HG02973 (cell line): ENCODE data around the gene FAM185A.
A peak's percentile ranks its signal among the peaks of the same experiment; 100 is the strongest.
"Not testable (repeated sequence)": the region's sequence is repeated elsewhere in the genome, so short reads cannot be mapped to it uniquely, and the experiment has no call there.

Experiments used
- ATAC-seq: cut with Tn5 transposase; IDR thresholded peaks from one replicate; pipeline ENCODE4 v1.9.1; 2021; ENCODE audit warnings: moderate library complexity; ENCODE audit not compliant: unreplicated experiment

Gene FAM185A

DNA sequence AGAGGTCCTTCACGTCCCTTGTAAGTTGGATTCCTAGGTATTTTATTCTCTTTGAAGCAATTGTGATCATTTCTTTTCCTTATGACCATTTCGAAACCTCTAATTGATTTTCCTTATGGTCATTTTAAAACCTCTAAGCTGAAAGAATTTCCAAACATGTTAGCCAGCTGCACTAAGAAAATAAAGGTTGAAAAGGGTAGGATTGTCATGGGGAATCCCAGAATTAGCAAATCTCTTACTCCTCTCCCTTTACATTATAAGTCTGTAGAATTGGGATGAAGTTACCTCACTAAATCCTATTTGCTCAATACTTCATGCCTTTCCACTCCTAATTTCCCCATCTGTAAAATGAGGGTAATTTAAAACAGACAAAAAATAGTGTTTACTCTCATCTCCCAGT, 79.5 kb downstream of the FAM185A start:
- ATAC-seq: no peak

DNA sequence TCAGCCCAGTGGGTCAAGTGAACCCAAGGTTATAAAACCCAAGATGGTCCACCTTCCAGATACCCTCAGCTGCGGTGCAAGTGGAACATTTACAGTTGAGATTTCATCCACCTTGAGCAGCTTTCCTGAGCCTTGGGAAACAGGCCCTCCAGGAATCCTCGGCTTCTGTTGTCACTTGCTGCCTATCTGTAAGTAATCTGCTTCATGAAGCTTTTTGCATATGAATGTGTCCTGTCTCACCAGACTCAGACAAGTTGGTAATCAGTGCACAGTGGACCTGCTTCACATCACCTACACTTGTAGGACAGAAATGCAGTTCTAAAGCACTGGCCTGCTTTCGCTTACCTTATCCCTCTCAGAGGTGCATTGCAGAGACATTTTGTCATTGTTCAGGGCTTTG, 80.3 kb downstream of the FAM185A start:
- ATAC-seq: no peak

DNA sequence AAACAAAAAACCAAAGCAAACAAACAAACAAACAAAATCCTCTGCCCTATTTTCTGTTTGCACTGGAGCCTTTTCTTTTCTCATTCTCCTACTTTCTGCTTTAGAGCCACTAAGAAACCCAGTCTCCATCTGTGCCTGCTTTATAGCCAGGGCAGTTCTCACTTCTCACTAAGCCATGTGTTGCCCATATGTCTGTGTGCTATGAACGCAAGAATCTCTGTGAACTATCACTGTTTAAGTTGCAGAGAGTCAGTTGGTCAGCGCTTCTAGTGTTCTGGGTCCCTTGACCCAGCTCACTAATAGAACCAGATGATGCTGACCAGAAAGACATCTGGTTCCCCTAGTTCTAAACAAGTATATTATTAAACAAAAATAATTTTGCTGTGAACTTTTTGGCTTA, 81.4 kb downstream of the FAM185A start:
- ATAC-seq: no peak

DNA sequence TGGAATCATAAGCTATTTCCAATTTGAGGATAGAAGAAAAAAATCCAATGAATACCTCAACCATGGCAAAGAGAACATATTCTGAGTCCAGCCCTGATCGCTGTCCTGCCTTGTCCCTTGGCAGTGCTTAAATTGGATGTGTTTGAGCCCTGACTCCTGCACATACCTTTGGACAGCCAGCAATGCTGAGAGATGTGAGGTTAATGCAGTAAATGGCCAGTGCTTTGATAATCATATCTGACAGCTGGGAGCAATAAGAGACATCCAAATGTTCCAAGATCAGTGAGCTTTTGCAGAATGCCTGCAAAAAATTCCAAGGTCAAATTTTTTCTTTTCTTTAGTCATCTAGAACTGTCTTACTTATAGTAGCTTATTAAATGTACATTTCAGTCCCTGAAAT, 83.9 kb downstream of the FAM185A start:
- ATAC-seq: no peak

DNA sequence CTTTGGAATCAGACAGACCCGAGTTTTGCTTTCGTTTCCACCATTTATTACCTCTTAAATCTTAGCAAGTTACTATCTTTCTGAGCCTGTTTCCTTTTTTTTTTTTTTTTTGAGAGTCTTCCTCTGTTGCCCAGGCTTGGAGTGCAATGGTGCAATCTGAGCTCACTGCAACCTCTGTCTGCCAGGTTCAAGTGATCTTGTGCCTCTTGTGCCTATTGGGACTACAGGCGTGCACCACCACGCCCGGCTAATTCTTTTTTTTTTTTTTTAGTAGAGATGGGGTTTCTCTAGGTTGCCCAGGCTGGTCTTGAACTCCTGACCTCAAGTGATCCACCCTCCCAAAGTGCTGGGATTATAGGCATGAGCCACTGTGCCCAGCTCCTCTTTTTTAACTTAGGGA, 84.5 kb downstream of the FAM185A start:
- ATAC-seq: no peak

DNA sequence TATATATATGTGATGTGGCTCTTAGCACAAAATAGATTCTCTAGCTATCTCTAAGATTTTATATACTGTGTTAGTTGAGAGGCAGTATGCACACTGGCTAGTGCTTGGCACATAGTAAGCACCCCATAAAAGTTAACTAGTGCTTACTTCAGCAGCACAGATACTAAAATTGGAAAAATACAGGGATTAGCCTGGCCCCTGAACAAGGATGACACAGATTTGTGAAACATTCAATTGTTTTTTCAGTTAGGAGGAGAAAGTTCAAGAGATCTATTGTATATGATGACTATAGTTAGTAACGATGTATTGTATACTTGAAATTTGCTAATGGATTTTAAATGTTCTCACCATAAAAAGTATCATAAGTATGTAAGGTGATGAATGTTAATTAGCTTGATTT, 85.7 kb downstream of the FAM185A start:
- ATAC-seq: no peak

DNA sequence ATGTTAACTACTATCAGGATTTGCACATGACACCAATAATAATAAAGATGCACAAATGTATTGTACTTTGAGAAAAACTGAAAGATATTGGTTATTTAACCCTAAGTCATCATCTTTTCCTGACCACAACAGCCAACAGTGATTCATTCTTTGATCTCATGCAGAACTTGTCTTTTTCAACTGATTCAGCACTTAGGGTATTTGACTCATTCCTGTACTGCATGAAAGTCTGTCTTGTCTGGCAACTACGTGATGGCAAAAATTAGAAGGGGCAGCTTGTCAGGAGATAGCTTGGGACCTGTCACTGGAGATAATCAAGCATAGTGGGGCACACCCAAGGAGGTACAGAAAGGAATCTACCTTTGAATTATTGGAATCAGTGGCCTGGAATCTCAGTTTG, 86.2 kb downstream of the FAM185A start:
- peak; percentile 98 for ATAC-seq

DNA sequence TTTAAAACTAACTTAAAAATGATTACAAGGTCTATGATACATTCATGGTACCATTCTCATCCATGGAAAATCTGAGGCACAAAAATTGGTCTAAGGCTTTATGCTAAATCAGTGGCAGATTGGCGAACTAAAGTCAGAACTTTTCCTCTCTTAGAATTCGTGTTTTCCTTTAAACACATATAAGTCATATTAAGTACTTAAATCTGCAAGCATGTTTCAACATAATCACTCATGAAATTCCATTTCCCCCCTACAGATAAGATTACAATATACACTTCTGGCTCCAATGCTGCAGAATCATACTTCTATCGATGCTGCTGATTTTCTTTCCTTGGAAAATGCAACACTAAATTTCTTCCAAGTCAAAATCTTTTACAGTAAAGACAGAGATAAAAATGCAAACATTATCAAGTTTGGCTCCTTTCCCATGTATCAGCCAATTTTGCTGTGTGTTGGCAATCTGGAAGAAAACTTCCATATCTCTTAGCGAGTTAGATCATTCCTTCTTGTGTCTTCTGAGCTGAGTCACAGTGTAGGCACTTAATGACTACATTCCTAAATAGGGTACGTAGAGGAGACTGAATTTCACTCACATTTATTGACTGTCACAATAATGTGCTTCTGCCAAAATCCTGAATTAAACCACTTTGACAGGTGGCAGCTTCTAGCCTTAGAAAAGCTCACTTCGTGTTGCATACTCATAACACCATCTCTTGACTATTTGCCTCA, 87.6 kb downstream of the FAM185A start:
- ATAC-seq: no peak

DNA sequence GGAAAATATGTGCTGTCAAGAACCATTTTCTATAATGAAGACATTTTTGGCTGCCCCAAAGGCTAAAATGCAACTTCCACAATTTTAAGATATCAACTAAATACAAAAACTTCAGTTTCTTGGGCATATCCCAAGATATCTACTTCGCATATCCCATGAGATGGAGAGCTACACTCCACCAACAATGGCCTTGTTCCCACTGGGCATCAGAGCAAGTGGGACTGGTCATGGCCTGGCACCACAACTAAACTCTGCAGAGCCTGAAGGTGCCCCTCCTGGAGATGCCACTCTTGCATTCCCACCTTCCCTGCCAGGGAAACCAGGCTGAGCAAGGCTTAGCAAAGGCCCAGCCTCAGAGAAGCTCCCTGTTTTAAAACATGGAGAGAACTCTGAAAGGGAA, 88.2 kb downstream of the FAM185A start:
- ATAC-seq: no peak

DNA sequence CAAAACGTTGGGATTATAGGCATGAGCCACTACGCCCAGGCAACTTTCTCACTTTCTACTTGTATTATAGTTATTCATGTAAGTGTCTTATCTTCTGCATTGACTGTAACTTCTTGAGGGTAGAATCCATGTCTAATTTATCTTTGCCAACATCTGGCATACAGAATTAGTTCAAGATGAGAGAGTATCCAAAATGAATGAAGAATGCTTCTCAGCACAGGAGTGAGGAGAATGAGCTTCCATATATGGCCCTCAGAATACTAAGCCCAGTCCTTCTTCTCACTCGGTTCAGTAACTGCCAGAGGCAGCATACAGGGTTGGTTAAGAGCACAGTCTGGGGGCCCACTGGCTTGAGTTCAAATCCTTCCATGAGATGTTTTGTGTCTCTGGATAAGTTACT, 89.0 kb downstream of the FAM185A start:
- ATAC-seq: no peak

DNA sequence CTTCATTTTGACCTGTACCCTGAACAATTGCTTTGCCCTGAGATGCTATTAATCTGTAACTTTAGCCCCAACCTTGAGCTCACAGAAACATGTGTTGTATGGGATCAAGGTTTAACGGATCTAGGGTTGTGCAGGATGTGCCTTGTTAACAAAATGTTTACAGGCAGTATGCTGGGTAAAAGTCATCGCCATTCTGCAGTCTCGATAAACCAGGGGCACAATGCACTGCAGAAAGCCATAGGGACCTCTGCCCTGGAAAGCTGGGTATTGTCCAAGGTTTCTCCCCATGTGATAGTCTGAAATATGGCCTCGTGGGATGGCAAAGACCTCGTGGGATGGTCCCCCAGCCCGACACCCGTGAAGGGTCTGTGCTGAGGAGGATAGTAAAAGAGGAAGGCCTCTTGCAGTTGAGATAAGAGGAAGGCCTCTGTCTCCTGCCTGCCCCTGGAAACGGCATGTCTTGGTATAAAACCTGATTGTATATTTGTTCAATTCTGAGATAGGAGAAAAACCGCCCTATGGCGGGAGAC, 89.8 kb downstream of the FAM185A start:
- not testable (repeated sequence) for ATAC-seq

DNA sequence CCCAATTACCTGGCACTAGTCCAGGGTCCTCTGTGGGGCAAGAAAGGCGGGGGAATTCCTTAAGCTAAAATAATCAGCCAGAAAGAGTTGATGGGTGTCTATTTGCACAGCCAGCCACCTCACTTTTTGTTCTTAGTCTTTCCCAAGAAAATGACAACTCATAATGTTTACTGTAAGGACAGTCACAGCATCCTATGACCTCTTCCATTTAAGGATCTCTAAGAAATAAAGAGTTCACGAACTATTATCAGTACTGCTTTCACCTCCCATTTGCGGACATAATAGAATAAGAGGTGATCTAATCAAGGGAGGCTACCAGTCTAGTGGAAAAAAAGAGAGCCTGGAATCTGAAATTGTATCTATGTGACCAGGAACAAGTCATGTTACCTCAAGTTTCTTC, 91.6 kb downstream of the FAM185A start:
- ATAC-seq: no peak

DNA sequence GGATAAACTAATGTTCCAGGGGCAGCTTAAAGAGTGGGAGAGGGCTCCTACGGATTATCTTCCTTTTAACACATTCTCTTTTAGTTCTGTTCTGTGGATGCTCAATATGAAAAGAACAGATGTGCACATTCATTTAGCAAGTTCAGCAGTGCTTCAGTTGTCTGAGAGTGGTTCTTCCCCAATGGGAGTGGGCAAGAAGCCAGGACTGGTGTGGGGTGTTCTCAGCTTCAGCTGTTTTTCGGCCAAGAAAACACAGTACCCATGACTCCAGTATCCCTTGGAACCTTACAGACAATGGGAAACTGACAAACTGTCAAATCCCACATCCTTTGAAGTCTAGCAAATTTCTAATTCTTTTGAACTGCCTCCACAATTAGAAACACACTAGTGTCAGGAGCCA, 92.5 kb downstream of the FAM185A start:
- ATAC-seq: no peak

DNA sequence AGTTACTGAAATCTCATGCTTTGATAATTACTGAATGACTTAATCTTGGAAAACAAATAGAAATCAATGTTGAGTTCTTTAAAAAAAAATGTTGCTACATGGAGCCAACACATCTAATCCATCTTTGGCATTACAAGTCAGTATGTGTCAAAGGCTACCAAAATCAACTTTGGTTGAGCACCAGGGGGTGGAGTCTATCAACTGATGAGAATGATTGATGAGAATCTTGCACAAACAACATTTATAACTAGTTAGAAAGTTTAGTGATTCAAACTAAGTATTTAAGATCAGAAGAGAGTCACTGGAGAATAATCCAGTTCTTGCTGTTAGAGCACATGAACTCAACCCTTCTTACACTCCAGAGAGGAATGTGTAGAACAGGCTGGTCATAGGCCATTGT, 93.5 kb downstream of the FAM185A start:
- no peak for ATAC-seq

DNA sequence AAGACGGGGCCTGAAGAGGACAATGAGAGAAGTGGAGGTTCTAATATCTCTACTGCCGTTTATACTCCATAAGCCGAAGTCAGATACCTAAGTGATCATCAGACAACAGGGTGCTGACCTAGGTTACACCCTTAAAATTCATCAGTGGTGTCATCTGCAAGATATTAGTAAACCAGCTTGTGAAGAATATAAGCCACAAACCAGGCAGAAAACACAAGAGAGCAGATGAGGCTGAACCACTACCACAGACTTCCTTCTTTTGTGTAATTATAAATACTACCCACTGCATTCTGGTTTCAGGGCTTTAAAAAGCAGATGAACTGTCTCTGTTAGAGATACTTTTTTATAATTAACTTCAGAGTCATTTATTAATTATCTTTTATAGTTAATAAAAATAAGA, 95.1 kb downstream of the FAM185A start:
- peak; percentile 90 for ATAC-seq

DNA sequence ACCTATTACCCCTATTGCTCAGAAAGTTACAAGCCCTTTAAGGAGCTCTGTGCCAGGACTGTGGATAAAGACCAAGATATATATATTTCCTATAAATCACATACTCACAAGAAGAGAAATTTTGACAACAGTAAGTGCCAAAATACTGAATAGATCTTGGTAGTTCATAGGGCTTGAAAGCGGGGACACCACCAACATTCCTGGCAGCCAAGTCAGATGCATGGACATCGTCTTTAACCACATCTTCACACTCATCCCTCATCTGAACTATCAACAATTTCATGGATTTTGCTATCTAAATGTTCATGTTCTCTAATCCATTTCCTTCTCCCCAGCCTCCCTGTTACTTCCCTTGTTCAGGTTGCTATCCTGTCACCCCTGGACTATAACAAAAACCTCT, 96.5 kb downstream of the FAM185A start:
- ATAC-seq: no peak

DNA sequence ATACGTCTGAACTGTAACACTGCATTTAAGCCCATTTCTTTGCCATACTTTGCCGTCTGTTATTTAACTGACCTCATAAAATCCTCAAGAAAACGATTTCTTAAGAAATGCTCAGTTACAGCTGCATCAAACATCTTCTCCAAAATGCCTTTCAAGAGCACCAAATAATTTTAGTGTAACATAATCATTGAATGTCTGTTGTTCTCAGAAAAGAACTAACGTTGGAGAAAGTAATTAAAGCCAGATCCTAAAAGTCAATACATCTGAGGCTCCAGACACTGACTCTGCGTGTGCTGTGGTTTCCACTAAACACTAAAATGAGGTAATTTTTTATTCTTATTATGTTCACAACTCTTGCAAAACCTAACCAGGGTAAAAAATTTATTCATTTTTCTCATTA, 100.3 kb downstream of the FAM185A start:
- ATAC-seq: no peak

DNA sequence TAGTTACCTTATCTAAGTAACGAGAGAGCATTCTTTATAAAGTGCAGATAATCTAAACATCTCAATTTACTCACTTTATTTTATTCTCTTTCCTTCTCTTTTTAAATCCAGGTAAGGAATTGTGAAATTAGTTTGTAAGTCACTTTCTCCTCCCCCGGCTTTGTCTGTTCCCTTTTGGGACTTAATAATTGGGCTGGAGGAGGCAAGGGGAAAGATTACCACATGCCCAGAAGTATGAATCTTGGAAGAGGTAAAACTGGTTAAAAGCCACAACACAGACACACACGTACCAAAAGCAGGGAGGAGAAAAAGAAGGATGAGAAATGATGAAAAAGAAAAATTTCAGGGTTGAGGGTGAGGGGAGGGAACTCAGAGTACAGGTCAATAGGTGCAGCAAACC, 100.7 kb downstream of the FAM185A start:
- ATAC-seq: no peak

DNA sequence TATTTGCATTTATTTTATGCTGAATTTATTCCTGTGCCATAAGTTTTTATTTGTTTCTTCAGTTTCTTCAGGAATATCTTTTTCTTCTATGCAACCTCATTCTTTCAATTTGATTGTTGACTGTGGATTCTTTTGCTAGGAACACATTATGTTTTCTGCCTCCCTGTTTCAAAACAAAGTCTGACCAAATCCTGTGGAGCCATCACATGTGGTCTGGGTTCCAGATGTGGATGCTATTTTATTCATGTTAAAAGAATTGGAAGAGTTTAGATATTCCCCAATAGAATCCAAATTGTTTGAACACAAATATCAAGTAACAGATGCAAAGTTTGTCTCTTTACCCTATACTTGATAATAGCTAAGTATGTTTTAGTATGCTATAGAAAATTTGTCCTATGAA, 107.2 kb downstream of the FAM185A start:
- no peak for ATAC-seq
